NCI-H2081 treated with DMSO at 0.1 percent for 48 hours (cell line): Measurements from ENCODE around the gene CAPN14.

Source experiments
- DNase-seq: peaks from one replicate; lab custom pipeline; 2025; lab: John Stamatoyannopoulos, UW

CAPN14 gene, protein sequence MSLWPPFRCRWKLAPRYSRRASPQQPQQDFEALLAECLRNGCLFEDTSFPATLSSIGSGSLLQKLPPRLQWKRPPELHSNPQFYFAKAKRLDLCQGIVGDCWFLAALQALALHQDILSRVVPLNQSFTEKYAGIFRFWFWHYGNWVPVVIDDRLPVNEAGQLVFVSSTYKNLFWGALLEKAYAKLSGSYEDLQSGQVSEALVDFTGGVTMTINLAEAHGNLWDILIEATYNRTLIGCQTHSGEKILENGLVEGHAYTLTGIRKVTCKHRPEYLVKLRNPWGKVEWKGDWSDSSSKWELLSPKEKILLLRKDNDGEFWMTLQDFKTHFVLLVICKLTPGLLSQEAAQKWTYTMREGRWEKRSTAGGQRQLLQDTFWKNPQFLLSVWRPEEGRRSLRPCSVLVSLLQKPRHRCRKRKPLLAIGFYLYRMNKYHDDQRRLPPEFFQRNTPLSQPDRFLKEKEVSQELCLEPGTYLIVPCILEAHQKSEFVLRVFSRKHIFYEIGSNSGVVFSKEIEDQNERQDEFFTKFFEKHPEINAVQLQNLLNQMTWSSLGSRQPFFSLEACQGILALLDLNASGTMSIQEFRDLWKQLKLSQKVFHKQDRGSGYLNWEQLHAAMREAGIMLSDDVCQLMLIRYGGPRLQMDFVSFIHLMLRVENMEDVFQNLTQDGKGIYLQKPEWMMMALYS

GRCh38 chr2:31217465-31218200 is at the start of gene CAPN14:
TSS of gene CAPN14 (minus strand) at chr2:31217515. CDS start at chr2:31205447, 12,068 bp downstream.
- no peak for DNase-seq

DNA sequence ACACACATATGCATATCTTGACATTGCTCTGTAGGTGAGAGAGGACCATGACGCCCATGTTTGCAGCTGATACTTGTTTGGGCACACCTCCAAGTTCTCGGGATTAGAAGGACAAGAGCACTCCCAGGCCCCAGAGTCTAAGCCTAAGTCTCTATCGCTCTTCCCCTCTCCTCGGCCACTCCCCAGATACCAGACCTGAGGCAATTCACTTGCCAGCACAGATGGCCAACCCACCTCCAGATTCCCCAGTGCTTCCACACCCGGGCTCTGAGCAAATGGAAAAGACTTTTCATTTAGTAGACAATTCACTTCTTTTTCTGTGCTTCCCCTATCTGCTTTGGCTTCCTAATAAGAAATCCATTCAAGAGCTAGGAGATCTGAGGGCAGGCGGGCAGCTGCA is 49.5 kb upstream of the CAPN14 start:
- no peak for DNase-seq

- no peak for DNase-seq
These were observed 47.9 kb upstream of the CAPN14 start for GRCh38 chr2:31265234-31265633.

GRCh38 chr2:31263636-31264190 is 46.4 kb upstream of the CAPN14 start:
- no peak for DNase-seq

DNA sequence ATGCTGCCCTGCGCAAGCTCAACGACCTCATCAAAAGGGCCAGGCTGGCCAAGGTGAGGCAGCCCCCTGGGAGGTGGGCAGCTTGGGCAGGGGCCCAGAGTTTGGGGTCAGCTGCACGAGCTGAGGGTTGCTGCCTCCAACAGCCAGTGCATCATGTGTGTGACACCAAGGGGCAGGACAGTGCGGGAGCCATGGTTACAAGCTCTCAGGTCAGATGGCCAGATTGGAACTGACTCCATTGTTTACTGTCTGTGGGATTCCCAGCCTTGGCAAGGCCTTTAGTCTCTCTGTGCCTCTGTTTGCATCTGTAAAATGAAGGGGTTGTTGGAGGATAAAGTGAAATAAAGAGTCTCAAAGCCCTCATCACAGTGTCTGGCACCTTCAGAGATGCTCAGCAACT is 43.6 kb upstream of the CAPN14 start:
- no peak for DNase-seq

- DNase-seq = no peak
These were observed 41.8 kb upstream of the CAPN14 start for GRCh38 chr2:31259075-31259474.

DNA sequence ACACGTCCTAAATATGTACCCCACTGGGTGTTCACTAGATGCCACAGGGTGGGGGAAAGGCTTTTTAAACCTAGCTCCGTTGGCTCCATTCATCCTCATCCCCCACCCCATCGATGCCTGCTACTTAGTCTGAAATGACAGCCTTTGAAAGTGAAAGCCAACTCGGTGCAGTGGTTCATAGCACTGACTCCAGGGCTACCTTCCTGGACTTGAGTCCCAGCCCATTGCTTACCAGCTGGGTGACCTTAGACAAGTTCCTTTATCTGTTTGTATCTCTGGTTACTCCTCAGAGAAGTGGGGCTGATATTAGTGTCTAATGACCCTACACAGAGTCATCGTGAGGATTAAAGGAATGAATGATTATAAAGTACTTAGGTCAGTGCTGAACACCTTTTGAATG is 41.0 kb upstream of the CAPN14 start:
- DNase-seq = no peak

DNA sequence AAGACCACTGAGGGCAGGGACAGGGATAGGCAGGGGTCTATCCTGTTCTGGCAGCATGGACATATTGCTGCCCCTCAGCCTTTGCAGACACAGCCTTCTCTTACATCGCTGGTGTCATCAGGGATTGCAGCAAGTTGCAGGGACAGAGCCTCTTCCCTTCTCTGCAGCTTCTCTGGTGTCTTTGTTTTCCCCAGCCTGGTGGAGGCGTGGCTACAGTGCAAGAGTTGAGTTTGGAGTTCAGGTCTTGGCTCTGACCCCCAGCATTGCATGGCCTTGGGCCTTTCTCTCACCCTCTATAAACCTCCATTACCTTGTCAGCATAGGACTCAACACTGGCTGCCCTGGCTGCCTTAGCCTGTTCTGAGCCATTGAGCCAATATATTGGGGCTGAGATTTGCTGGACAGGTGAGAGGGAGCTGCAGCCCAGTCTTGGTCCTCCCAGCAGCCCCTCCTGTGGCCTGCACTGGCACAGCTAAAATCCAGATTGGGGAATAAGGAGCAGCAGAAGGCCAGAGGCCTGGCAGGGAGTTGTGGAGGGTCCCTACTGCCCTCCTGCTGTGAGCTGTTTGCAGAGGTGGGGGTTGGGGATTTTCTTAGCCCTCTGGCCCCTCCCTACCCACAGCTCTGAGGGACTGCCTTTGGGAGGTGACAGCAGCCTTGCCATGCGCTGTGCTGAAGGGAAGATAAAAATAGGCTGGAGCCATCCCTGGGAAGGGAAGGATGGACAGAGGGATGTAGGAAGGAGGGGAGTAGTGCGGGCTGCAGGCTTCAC is 39.5 kb upstream of the CAPN14 start:
- no peak for DNase-seq

DNA sequence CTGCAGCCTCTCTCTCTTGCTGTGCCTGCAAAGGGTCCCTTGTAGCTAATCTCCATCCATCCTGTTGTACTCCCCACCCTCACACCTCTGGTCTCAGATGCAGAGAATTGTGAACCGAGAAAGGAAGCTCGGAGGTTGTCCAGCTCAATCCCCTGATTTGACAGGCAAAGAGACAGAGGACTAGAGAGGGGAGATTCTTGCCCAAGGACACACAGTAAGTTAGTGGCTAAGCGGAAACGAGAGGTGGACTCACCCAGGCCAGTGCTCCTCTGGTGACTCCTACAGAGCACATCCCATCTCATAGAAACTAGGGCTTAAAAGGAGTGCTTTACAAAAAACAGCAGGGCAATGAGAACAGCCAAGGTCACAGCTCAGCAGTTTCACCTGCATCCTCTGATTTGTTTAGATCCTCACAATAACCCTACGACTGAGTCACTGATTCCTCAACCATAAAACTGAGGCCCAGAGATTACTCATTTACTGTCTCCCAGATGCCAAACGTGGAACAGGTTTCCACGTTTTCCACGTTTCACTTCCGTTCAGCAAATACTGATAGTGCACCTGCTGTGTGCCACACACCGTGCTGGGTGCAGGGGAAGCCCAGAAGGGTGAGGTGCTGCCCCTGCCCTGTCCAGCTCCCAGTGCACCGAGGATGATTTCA is 38.7 kb upstream of the CAPN14 start:
- no peak for DNase-seq

- no peak for DNase-seq
These were observed 37.2 kb upstream of the CAPN14 start for GRCh38 chr2:31254237-31255203.

DNA sequence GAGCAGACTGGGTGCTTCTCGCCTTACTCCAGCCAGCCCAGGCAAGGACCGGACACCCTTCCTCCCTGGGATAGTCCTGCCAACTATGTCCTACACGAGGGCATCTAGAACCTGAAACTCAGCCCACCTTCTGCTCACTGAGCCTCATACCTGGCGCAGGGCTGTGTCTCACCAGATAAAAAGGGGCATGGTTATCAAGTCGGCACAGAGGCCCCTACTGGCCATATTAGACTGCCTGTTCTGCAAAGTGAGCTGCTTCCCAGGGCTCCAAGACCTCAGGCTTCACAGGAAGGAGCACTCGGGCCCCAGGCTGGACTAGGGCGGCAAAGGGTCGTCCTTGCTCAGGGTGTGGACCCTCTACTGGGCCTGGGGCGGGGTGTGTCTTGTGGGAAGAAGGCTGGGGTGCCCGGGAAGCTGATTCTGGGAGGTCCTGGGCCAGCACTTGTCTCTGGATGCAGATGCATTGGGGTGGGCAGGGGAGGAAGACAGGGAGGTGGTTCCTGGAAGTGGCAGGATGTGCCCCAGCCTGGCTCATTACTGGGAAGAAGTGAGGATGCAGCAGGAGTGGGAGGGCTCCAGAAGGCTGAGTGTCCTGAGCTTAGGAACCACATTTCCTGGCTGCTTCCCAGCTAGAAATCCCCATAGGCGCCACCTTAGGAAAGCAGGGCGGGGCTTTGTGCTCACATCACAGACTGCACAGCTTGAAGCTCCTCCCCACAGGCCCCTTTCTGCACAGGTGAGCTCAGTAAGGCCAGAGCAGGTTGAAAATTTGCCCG is 36.2 kb upstream of the CAPN14 start:
- DNase-seq = no peak

GRCh38 chr2:31251851-31252250 is 34.5 kb upstream of the CAPN14 start:
- DNase-seq = no peak

- no peak for DNase-seq
These were observed 33.7 kb upstream of the CAPN14 start for GRCh38 chr2:31251018-31251417.

GRCh38 chr2:31249009-31249690 is 31.8 kb upstream of the CAPN14 start:
- DNase-seq = no peak

GRCh38 chr2:31248139-31248538 is 30.8 kb upstream of the CAPN14 start:
- no peak for DNase-seq

DNA sequence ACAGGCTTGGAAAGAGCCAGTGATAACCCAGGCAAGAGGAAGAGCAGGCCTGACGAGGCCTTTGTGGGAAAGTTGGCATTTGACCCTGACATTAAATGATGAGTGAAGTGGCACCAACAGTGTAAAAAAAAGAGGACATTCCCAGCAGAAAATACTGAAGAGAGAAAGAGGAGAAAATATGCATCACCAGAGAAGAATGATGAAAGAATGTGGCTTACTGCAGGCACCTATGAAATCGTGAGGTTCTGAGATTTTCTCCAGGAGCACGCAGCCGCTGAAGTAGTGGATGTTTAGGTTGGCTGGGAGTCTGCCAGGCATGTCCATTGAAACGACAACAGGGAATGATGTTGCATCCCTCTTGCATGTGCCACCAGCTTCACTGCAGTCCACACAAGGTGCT is 30.4 kb upstream of the CAPN14 start:
- no peak for DNase-seq

- no peak for DNase-seq
These were observed 29.0 kb upstream of the CAPN14 start for GRCh38 chr2:31246184-31246852.

- DNase-seq = no peak
These were observed 26.8 kb upstream of the CAPN14 start for GRCh38 chr2:31244101-31244500.
